ENCODE results near the gene FIGN. TPM values are rescaled to one million over a fixed set of nuclear protein-coding genes. Genes with fewer than 3 reads are reported as not detected.

The FIGN gene
- total and polyA plus RNA-seq, 2 of the 8 experiments (the other 6 are each of a cell fraction or from before 2014, with no cell fraction given): 5.0 to 22.8 TPM

GRCh38 chr2:163644238-163644637 lies 91.6 kb downstream of the FIGN start:
- peak; percentile 36 for FAIRE-seq
- POLR2A ChIA-PET (ENCODE audit: partially characterized antibody): interaction anchor here (0.7 kb wide), 1 partner anchor 9 kb away, joined by 3 read pairs; no protein-coding TSS in a partner anchor
- 87% methylated on average over 2 of the region's 2 CpGs; no CpG with 5 or more reads in 1 of the 2 experiments for WGBS, 2 experiments (ENCODE audit: extremely low coverage in 1 of 2, insufficient coverage in 1 of 2, insufficient read length in 1 of 2, insufficient replicate concordance in 2 of 2, low coverage in 1 of 2, low lambda C conversion rate in 2 of 2, missing lambda C conversion rate in 1 of 2)
- H3K23me2 ChIP-seq (ENCODE audit: low read depth, low read length): no peaks in the 10 kb centered on the region
- no peak overlapping the region for H3K4me2 ChIP-seq (ENCODE audit: insufficient read depth in 1 of 2, low read depth in 2 of 2, low read length in 2 of 2)
- H3K9me3 ChIP-seq (ENCODE audit: insufficient read depth in 2 of 2, low read depth in 1 of 2, low read length in 1 of 2): no peaks in the 10 kb centered on the region
- TF ChIP-seq BACH1 (IDR thresholded peaks at IDR 0.05; ENCODE audit: low read length): 0 out of 2 replicates have a peak, but pooled peaks have one; percentile 27
- peak in 1 of 3 experiments; percentile 20; a peak in 1 of 4 replicates for TF ChIP-seq CTCF (IDR thresholded peaks at IDR 0.05; ENCODE audit: control extremely low read depth in 1 of 3, insufficient read depth in 1 of 3, low read depth in 1 of 3, low read length in 3 of 3)
- TF ChIP-seq BCL11A (IDR thresholded peaks at IDR 0.05; ENCODE audit: low read depth in 2 of 2, low read length in 2 of 2): no peak
- H3K36me3 ChIP-seq (ENCODE audit: control insufficient read depth in 2 of 4, insufficient read depth in 4 of 4, low read length in 3 of 4): no peaks in the 10 kb centered on the region
- no peak overlapping the region for H4K91ac ChIP-seq (replicated peaks; ENCODE audit: insufficient read length, low read length)
- H3K79me1 ChIP-seq (ENCODE audit: low read depth, low read length): no peaks in the 10 kb centered on the region
- peaks cover 0 to 26% of the 10 kb centered on the region in 2 experiments; a peak in 2 of 4 replicates for H3K79me2 ChIP-seq (ENCODE audit: control insufficient read depth in 1 of 2, insufficient read depth in 2 of 2, low read length in 2 of 2)
- no peak overlapping the region for H3K14ac ChIP-seq (ENCODE audit: insufficient read length)
- no peak overlapping the region for H3K56ac ChIP-seq (replicated peaks; ENCODE audit: insufficient read length, low read depth, low read length)
- H3K27me3 ChIP-seq (replicated peaks in 1 of 4; ENCODE audit: control insufficient read depth in 3 of 4, extremely low read depth in 1 of 4, insufficient read depth in 3 of 4, low read length in 3 of 4): no peaks in the 10 kb centered on the region
- H3K4me1 ChIP-seq (replicated peaks in 1 of 4; ENCODE audit: control insufficient read depth in 3 of 4, insufficient read depth in 4 of 4, low read length in 3 of 4): peaks cover 0 to 9% (median 5%) of the 10 kb centered on the region in 4 experiments; a peak in 3 of 7 replicates
- H2BK120ac ChIP-seq (replicated peaks; ENCODE audit: low read depth, low read length): no peak overlapping the region
- CTCF ChIA-PET (ENCODE audit: partially characterized antibody): interaction anchor here (0.6 to 1.5 kb wide), 12 partner anchors 9 to 701 kb away, joined by 3 to 5 read pairs (median 3); no protein-coding TSS in a partner anchor
- H2BK15ac ChIP-seq (ENCODE audit: low read length): no peak overlapping the region
- no peak overlapping the region for H2BK20ac ChIP-seq (ENCODE audit: low read length)
- H2BK12ac ChIP-seq (ENCODE audit: low read depth, low read length): no peak overlapping the region
- no peak overlapping the region for H3K4ac ChIP-seq (replicated peaks; ENCODE audit: insufficient read length, low read depth, low read length)
- no peak overlapping the region for H3K9ac ChIP-seq (replicated peaks in 1 of 4; ENCODE audit: extremely low read depth in 1 of 4, low read depth in 3 of 4, low read length in 3 of 4)
- DNase-seq (ENCODE audit: low read depth in 1 of 2, low spot score in 2 of 2): no peak
- no peak overlapping the region for H3K27ac ChIP-seq (ENCODE audit: low read depth, low read length)
- no peak overlapping the region for H4K5ac ChIP-seq (ENCODE audit: insufficient read length, low read depth, low read length)
- H3K4me3 ChIP-seq (ENCODE audit: extremely low read depth in 1 of 4, insufficient read depth in 2 of 4, low read depth in 3 of 4, low read length in 4 of 4): no peak overlapping the region
- no peak overlapping the region for H3K23ac ChIP-seq (ENCODE audit: insufficient read length)
- H4K8ac ChIP-seq (ENCODE audit: extremely low read depth, insufficient read depth, low read length): no peak overlapping the region
- H4K20me1 ChIP-seq (replicated peaks in 1 of 2; ENCODE audit: control insufficient read depth in 1 of 2, insufficient read depth in 2 of 2, low read length in 2 of 2): no peaks in the 10 kb centered on the region
- no peak overlapping the region for H2AFZ ChIP-seq (ENCODE audit: low read length)
- H2AK5ac ChIP-seq (ENCODE audit: low read depth, low read length): no peak overlapping the region
- no peak overlapping the region for H3K18ac ChIP-seq (ENCODE audit: extremely low read depth, low read length)
- no peak overlapping the region for H2BK5ac ChIP-seq (ENCODE audit: low read depth, low read length)

Measured in H1 (cell line).